Esophagus squamous epithelium (tissue), 4 donors: ENCODE measurements around the gene CHI3L2.

Experiments used
- CTCF ChIP-seq, 6 experiments: fragments of 450-650 bp in 4 of 6; fragments of 200-600 bp in 2 of 6; sonication (generic) in 2 of 6; IDR thresholded peaks; one replicate each; pipeline ENCODE4 v1.5.1; 2016 to 2019; ENCODE audit warnings: antibody characterized with exemption in 6 of 6, mild to moderate bottlenecking in 4 of 6, moderate library complexity in 4 of 6
- POLR2A ChIP-seq, 4 donors: fragments of 450-650 bp; IDR thresholded peaks; one replicate each; pipeline ENCODE4 v1.6.1; 2017; ENCODE audit warnings: antibody characterized with exemption in 4 of 4, mild to moderate bottlenecking in 4 of 4, moderate library complexity in 3 of 4

- TF ChIP-seq CTCF (IDR thresholded peaks at IDR 0.05): no peak
- TF ChIP-seq POLR2A (IDR thresholded peaks at IDR 0.05): no peak
Measured at GRCh38 chr1:111236379-111236778, 8.9 kb downstream of the CHI3L2 start.
